ENCODE data around the gene DAB2.
A peak's percentile ranks its signal among the peaks of the same experiment; 100 is the strongest.

Gene DAB2

GRCh38 chr5:39424736-39425637, at the start of gene DAB2:
Gene DAB2 (minus strand): TSS chr5:39424980. CDS start chr5:39394320, 30,660 bp downstream.
- peak; percentile 23 for DNase-seq

- DNase-seq: no peak
Observed at GRCh38 chr5:39473156-39473775, 48.5 kb upstream of the DAB2 start.

DNA sequence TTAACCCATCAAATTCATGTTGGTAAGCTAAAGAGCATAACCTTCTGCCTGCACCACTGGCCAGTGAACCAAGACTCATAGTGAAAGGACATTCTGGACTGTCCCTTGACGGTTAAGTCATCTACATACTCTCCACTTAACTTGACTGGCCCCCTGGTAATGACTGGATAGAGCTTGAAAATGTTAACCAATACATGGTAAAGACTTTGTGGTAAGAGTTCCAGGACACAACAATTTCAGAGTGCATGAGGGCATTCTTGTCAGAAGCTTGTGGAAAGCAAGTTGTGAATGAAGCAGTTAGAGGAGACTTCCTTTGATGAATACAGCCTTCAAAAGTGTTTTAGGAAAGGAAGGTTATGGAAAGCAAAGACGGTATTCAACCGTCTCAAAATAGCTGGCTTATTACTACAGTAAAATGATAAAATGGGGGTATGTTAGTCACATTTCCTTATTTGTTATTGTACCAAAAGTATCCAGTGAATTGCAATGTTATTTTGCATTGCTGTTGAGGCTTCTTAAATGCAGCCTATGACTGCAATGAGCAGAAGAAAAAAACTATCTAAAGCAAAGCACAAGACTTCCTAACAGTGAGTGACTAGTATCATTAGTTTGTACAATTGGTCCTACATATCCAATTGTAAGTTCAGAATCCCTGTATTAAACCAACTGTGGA, 47.2 kb upstream of the DAB2 start:
- no peak for DNase-seq

- no peak for DNase-seq
Observed at GRCh38 chr5:39470811-39471210, 46.0 kb upstream of the DAB2 start.

GRCh38 chr5:39469777-39470415, 45.1 kb upstream of the DAB2 start:
- no peak for DNase-seq

DNA sequence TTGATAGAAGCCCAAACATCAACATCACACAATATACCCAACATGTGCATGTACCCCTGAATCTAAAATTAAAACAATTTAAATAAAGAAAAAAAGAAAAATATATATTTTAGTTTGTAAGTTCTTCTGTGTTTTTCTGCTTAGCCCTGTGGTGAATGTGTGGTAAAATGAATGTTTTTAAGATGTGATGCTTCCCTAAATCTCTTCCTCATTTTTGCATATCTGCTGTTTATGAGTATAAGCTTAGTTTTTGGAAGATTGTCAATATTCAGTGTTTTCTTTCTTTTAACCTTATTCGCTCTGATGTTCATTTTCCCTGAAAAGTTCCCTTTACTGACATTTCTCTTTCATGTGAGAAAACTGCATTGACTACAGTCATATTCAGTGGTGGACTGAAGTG, 44.4 kb upstream of the DAB2 start:
- DNase-seq: no peak

DNA sequence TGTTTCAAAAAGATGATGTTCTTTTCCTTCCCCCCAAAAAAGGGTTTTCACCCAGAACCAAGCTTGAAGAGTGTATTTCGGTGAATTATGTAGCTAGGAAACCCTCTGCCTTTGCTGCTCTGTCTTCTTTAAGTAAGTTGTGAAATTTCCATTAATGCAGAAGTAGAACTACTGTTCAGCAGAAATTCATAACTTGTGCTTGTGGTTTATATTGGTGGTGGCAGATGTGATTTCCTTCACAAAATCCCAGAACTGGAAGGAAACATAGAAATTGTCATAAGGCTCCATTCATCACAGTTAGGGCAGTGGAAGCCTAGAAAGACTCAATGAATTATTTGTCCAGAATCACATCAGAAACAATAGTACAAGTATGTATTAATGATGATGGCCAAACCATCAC, 42.1 kb upstream of the DAB2 start:
- DNase-seq: no peak

GRCh38 chr5:39465843-39466242, 41.1 kb upstream of the DAB2 start:
- no peak for DNase-seq

DNA sequence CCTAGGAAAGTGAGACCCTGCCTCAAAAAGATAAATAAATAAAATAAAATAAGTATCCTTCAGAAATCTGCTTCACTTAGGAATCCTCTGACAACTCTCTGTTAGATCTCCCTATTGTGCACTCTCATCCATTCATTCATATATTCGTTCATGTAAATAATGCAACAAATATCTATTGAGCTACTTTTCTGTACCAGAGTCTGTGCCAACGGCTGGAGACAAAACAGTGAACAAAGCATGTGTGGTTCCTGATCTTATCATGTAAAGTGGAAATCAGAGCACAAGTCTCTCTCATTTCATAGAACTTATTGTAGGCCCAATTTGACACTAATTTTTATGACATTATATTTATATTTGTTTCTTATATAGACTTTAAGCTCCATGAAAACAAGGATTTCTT, 40.3 kb upstream of the DAB2 start:
- no peak for DNase-seq

- no peak for DNase-seq
Observed at GRCh38 chr5:39464088-39464487, 39.3 kb upstream of the DAB2 start.

DNA sequence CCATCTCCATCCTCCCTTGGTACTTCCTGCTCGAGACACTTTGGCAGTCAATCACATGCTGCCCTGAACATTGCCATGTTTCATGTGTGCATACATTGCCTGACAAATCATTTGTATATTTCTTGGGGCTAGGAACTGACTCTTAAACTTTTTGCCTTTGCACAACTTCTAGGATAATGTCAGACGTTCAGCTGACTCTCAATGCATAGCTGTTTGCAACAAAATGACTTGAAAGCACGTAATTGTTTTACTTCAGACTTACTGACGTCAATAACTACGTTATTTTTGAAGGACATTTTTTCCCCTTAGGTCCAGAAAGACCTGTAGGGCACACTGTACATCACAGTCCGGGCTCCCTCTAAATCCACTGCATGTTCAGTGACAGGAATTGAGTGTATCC, 37.4 kb upstream of the DAB2 start:
- no peak for DNase-seq

DNA sequence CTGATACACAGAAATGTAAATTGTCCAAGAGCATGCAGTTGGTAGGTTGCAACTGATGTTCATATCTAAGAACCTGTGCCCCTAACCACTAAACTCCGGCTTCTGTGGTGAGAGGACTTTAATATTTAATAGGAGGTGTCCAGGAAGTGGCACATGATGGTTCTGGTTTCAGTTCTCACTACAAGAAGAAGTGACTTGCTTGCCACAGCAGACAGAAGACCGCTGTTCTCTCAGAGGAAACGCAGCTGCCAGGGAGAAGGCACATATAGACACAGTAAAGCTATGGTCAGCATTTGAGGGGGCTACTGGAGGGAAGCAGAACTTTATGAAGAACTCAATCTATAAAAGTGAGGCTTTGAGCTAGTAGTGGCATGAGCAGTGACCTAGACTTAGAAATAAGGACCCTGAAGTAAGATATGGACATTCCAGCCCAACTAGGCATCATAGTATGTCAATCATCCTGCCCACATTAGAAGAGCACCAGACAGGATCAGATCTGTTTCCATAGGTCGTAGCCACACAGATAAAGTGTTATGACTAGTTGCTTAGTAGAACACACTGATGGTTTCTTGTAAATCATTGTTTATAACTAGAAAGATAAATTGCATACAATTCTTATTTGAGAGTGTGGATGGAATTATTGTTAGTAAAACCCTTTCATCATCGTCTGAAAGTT, 36.4 kb upstream of the DAB2 start:
- DNase-seq: peak; percentile 25

DNA sequence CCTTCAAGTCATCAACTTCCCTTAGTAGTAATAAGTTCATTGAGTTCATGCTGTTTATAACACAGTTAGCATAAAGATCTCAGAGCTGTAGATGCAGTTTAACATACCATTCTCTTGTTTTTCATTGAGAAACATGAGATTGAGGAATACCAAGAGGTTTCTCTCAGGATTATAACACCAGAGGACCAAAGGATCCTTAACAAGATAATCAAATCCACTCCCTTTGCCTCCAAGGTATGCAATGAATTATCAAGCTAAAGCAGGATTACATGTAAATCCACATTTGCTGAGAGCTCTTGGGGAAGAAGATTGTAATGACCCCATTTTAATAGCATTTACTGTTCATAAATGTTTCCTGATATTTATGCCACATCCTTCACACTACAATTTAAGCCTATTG, 35.1 kb upstream of the DAB2 start:
- DNase-seq: no peak

DNA sequence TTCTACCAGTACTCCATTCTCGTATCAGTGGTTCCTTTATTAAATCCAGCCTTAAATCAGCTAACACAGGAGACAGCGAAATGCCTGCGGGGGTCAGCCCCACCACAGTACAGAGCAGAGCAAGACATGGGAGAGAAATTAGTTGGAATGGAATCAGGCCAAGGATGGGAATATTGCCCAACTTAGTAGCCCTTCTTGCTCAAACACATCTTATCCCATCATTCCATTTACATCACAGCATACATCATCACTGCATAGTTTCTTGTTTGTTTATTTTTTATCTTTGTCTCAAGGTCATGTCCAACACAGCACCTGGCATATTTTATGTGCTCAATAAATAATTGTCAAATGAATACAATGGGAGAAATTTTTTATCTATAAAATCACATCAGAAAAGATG, 34.3 kb upstream of the DAB2 start:
- no peak for DNase-seq

DNA sequence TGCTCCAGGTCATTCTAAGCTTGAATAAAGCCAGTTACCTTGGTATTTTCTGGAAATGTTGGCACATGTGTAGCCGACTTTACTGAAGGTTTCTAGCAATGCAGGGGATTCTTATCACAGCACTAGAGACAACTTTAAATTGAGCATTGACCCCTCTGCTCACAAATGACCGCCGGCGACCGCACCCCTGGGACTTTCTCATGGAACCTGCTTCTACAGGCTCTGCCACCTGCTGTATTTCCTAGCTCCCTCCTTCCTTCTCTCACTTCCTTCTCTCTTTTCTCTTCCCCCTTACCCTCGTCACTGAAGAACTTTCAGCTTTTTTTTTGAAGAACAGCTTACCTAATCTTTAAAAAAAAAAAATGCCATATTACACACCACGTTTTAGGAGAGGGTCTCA, 30.9 kb upstream of the DAB2 start:
- no peak for DNase-seq

DNA sequence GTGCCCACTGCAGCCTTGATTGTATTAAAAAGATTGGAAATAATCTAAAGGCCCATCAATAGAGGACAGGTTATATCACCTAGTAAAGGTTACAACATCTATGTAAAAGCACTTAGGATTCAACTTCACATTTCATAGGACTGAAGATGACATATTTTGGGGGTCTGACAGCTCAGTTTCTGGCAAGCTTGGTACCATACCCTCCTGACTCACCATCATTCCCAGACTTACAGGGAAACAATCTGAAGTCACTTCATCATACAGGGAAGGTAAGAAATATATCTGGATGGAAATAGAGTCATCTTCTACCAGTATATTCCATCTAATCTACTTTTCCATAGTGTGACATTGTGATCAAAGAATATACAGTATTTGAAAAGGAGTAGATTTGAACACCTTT, 28.8 kb upstream of the DAB2 start:
- DNase-seq: no peak

GRCh38 chr5:39452846-39453245, 28.1 kb upstream of the DAB2 start:
- no peak for DNase-seq

DNA sequence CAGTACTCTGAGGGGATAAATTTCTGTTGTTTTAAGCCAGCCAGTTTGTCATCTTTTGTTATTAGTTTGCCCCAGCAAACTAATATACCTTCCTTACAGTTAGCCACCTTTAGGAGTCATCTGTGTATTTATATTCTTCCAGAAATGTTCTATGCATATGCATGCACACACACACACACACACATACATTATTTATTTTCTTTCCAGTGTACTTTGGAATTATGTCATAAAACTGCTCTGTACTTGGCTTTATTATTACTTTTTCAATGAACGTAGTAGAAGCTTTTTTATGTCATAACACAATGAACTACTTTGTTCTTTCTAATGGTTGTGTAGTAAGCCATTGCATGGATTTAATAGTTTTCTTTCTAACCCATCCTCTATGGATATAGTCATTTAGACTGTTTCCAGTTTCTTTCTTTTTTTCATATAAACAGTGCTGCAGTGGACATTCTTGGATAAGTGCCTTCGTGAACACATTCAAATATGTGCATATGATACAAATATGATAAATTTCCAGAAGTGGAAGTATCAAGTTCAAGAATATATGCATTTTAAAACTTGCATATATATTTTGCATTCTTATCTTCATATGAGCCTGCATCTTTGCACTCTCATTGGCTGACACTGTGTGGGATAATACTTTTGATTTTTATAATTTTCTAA, 26.6 kb upstream of the DAB2 start:
- no peak for DNase-seq

DNA sequence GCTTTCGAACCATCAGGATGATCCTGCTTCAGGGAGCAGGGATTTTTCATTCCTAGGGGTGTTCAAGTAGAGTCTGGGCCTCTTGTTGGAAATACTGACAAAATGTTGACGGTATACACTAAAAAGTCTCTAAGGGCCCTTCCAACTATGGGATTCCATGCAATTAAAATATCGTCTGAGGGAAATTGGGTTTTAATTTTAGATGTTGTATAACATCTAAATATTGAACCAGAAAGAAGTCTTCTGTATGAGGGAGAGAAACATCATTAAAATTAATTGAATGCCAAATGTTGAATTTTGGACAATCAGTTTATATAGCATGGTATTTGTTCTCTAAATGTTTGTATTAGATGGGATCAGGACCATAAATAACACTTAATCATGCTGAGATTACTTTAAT, 25.7 kb upstream of the DAB2 start:
- DNase-seq: no peak

DNA sequence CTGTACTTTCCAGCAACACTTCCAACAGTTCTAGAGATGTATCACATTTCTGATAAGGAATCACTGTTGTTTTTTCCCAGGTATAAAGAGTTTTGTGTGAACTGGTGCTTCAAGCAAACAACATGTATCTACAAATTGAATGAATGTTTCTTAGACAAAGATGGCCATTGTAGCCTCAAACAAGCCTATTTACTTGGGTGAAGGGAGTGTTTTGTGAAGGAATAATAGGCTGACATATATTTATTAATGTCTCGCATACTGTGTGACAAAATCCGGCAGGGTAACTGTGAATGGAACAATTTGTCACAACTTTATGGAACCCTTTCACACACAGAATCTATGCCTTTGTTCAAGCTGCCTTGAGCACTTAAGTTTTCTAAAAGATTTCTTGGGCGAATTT, 24.8 kb upstream of the DAB2 start:
- no peak for DNase-seq

DNA sequence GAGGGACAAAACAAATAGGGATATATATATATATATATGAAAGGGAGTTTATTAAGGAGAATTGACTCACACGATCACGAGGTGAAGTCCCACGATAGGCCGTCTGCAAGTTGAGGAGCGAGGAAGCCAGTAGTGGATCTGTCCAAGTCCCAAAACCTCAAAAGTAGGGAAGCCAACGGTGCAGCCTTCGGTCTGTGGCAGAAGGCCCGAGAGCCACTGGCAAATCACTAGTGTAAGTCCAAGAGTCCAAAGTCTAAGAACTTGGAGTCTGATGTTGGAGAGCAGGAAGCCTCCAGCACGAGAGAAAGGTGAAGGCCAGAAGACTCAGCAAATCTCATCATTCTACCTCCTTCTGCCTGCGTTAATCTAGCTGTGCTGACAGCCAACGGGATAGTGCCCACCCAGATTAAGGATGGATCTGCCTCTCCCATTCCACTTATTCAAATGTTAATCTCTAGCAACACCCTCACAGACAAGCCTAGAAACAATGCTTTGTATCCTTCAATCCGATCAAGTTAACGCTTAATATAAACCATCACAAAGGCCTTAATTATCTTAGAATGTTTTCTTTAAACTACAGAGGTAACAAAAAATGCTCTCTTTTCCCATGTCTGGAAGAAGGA, 23.8 kb upstream of the DAB2 start:
- no peak for DNase-seq

DNA sequence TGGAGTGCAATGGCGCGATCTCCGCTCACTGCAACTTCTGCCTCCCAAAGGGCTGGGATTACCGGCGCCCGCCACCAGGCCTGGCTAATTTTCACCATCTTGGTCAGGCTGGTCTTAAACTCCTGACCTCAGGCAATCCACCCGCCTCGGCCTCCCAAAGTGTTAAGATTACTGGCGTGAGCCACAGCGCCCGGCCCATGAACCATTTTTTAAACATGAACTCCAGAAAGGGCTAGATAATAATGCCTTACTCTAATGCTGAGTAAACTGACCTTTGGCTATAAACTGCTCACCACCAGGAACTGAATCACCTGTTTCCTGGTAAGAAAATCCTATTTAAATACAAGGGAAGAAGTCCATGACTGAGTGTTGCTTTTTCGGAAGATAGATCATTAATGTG, 23.2 kb upstream of the DAB2 start:
- no peak for DNase-seq
